GM18870 (cell line): ENCODE data around the gene RYR1.
"Not testable (repeated sequence)": the region's sequence is repeated elsewhere in the genome, so short reads cannot be mapped to it uniquely, and the experiment has no call there.

Experiments used
- ATAC-seq: cut with Tn5 transposase; IDR thresholded peaks from one replicate; pipeline ENCODE4 v1.9.1; 2021; ENCODE audit warnings: moderate library complexity; ENCODE audit not compliant: unreplicated experiment

Gene RYR1

DNA sequence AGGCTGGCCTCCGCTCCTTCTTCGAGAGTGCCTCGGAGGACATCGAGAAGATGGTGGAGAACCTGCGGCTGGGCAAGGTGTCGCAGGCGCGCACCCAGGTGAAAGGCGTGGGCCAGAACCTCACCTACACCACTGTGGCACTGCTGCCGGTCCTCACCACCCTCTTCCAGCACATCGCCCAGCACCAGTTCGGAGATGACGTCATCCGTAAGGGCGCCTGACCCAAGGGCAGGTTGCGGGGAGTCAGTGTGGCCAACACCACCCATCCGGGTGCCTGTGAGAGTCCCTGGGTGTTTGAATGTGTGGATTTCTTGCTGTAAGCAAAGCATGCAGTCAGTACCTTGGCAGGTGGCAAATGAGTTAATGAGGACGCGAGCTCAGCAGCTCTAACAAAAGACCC is 78.8 kb downstream of the RYR1 start:
- no peak for ATAC-seq

DNA sequence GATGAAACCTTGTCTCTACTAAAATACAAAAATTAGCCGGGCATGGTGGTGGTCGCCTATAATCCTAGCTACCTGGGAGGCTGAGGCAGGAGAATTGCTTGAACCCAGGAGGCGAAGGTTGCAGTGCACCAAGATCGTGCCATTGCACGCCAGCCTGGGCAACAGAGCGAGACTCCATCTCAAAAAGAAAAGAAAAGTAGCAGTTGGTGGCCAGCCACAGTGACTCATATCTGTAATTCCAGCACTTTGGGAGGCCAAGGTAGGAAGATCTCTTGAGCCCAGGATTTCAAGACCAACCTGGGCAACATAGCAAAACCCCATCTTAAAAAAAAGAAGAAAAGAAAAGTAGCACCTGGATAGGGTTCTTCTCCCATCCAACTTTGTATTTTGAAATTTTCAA is 79.7 kb downstream of the RYR1 start:
- not testable (repeated sequence) for ATAC-seq

DNA sequence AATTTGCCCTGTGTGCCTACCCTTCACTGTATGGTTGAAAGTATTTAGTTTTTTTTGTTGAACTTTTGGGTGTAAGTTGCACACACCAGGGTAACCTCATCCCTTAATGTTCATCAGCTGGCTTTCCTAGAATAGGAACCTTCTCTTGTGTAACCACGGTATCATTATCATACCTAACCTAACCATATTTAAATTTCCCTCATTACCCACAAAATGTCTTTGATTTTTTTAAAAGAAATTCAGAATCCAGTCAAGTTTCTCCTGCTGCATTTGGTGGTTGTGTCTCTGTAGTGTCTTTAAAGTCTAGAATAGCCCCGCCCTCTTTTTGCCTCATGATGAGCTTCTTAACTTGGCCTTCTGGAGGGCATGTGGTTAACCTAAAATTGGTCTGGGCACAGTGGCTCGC is 80.3 kb downstream of the RYR1 start:
- no peak for ATAC-seq

DNA sequence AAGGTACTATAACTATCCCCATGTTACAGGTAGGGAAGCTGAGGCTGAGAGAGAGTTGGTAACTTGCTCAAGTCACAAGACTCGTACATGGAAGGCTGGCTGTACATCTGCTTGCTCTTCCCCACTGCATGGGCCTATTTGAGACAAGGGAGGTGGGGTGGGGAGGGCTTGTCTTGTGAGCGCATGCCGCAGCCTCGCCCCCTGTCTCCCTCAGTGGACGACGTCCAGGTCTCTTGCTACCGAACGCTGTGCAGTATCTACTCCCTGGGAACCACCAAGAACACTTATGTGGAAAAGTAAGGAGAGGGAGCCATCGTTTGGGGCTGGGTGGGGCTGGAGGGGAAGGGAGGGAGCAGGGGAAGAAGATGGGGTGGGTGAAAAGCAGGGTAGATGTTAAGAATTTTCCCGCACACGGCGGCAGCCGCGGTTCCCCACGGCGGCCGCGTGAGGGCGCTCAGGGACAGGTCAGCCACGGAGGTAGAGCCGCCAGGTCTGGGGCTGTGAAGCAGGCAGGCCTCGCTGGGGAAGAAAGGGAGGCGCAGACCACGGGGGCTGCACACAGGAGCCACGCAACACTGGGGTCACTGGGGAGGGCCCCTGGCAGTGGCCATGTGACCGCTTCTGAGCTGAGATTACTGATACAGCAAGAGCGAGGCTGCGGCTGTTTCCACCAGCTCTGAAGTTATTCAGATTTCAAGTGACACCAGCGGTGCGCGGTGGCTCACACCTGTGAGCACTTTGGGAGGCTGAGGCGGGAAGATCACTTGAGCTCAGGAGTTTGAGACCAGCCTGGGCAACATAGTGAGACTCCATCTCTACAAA is 81.5 kb downstream of the RYR1 start:
- no peak for ATAC-seq

DNA sequence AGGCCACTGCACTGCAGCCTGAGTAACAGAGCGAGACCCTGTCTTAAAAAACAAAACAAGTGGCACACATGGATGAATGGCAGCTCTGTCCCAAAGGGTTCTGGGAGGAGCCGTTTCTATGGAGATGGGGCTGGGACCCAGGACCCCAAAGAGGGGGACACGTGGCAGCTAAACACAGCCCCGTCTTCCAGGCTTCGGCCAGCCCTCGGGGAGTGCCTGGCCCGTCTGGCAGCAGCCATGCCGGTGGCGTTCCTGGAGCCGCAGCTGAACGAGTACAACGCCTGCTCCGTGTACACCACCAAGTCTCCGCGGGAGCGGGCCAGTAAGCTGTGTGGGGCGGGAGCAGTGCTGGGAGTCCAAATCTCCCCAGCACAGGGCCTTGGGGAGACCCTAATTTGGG is 82.4 kb downstream of the RYR1 start:
- ATAC-seq = no peak

DNA sequence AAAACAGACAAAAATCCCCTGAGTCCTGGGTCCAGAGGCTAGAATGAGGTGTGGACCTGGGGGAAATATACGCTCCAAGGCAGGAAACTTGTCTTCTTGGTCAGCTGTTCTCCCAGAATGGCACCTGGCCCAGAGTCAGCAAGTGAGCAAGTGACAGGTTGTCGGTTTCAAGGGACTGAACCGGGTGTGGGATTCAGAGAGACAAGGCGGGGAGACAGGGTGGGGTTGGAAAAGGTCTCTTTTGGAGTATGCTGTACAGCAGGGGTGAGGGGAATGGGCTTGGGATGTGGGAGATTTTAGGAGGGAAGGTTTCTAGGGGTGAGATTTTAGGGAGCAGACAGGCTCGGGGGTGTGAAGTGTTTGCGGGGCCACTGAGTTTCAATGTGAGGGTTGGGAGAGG is 83.3 kb downstream of the RYR1 start:
- no peak for ATAC-seq

DNA sequence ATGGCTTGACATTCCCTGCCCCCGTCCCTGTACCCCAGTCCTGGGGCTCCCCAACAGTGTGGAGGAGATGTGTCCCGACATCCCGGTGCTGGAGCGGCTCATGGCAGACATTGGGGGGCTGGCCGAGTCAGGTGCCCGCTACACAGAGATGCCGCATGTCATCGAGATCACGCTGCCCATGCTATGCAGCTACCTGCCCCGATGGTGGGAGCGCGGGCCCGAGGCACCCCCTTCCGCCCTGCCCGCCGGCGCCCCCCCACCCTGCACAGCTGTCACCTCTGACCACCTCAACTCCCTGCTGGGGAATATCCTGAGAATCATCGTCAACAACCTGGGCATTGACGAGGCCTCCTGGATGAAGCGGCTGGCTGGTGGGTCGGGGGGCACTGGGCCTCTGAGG is 83.8 kb downstream of the RYR1 start:
- ATAC-seq = no peak

DNA sequence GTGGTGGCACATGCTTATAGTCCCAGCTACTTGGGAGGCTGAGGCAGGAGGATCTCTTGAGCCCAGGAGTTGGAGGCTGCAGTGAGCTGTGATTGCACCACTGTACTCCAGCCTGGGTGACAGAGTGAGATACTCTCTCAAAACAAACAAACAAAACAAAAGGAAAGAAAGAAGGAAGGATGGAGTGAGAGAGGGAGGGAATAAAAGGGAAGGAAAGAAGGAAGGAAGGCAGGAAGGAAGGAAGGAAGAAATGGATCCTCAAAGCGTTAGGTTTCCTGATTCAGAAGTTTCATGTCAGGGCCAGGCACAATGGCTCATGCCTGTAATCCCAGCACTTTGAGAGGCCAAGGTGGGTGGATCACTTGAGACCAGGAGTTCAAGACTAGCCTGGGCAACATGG is 84.5 kb downstream of the RYR1 start:
- ATAC-seq = not testable (repeated sequence)

DNA sequence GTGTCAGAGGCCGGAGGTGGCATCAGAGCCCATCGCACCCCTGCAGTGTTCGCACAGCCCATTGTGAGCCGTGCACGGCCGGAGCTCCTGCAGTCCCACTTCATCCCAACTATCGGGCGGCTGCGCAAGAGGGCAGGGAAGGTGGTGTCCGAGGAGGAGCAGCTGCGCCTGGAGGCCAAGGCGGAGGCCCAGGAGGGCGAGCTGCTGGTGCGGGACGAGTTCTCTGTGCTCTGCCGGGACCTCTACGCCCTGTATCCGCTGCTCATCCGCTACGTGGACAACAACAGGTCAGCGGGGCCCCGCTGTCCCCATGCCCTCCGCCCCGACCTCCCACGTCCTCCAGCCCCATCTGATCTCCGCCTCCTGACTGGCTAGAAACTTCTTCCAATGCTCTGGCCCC is 85.7 kb downstream of the RYR1 start:
- ATAC-seq = no peak

DNA sequence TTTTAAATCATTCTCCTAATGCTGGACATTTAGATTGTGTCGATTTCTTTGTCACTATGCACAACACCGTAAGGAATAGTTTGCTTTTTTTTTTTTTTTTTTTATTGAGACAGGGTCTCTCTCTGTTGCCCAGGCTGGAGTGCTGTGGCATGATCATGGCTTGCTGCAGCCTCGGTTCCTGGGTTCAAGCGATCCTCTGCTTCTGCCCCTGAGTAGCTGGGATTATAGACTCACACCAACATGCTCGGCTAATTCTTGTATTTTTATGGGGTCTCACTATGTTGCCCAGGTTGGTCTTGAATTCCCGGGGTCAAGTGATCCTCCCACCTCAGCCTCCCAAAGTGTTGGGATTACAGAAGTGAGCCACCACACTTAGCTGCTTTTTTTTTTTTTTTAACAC is 86.5 kb downstream of the RYR1 start:
- ATAC-seq = no peak

DNA sequence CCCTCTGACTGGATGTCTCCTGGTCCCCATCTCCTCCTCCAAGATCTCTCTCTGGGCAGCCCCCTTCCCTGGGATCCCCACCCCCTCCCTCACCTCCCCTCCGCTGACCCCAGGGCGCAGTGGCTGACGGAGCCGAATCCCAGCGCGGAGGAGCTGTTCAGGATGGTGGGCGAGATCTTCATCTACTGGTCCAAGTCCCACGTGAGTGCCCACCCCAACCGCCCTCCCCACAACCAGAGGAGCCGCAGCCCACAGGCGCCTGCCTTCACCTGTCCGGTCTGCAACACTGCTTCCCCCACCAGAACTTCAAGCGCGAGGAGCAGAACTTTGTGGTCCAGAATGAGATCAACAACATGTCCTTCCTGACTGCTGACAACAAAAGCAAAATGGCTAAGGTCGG is 89.4 kb downstream of the RYR1 start:
- no peak for ATAC-seq

DNA sequence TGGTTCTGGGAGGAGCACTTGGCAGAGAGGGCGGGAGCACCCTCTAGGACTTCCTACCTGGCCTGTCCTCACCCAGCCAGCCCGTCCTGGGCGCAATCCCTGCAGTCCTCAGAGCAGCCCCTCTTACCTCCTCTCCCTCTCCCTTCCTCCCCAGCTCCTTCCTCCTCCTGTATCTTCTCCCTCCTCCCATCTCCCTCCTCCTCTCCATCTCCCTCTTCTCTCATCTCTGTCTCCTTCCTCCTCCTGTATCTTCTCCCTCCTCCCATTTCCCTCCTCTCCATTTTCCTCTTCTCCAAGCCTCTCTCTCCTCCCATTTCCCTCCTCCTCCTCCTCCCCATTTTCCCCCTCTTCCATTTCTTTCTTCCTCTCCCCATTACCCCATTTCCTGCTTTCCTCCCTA is 89.8 kb downstream of the RYR1 start:
- ATAC-seq = no peak

DNA sequence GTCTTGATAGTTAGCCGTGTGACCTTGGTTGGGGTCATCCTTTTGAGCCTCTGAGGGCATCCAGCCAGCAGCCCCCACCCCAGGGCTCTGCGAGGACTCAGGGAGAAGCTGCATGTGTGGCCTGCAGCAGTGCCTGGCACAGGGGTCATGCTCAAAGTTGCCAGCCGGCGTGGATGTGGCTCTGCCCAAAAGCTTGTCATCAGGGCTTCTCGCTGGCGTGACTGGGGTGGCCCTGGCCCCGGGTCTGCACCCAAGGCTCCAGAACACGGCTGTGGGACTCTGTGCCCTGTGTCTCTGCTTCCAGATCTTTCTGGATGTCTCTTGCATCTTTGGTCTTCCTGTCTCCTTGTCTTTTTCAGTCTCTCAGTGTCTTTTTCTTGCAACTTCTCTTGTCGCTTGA is 90.9 kb downstream of the RYR1 start:
- no peak for ATAC-seq

DNA sequence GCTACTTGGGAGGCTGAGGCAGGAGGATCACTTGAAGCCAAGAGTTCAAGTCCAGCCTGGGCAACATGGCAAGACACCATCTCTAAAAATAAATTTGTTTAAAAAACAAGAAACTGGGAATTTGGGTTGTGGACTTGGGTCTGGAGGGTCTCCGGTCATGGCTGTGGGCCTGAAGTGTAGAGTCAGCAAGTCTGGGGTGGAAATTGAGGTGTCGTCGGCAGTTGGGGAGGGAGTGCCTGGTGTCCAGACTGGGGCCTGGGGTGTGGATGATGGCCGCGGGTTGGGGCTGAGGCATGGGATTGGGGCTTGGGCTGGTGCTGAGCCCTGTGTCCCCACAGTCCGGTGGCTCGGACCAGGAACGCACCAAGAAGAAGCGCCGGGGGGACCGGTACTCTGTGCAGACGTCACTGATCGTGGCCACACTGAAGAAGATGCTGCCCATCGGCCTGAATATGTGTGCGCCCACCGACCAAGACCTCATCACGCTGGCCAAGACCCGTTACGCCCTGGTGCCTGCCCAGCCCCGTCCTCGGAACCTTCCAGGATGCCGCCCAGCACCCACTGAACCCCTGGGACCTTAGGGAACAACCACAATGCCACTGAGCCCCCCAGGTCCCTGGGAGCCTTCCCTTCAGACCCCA is 91.6 kb downstream of the RYR1 start:
- ATAC-seq = no peak

DNA sequence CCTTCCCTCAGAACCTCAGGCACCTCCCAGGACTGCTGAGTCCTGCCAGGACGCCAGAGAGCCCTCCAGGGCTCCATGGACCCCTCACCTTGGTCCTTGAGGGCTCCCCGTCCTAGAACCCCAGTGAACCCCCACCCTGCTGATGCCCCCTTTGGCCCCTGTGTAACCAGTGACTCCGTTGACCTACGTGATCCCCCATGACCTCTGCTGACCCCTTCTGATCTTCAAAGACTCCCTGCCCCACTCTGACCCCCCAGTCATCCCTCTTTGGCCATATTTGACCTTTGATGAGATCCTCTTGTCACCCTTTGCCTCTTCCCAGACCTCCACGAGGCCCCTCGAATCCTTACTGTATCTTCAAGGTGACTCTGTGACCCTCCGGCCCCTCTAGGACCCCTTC is 92.9 kb downstream of the RYR1 start:
- ATAC-seq = no peak

DNA sequence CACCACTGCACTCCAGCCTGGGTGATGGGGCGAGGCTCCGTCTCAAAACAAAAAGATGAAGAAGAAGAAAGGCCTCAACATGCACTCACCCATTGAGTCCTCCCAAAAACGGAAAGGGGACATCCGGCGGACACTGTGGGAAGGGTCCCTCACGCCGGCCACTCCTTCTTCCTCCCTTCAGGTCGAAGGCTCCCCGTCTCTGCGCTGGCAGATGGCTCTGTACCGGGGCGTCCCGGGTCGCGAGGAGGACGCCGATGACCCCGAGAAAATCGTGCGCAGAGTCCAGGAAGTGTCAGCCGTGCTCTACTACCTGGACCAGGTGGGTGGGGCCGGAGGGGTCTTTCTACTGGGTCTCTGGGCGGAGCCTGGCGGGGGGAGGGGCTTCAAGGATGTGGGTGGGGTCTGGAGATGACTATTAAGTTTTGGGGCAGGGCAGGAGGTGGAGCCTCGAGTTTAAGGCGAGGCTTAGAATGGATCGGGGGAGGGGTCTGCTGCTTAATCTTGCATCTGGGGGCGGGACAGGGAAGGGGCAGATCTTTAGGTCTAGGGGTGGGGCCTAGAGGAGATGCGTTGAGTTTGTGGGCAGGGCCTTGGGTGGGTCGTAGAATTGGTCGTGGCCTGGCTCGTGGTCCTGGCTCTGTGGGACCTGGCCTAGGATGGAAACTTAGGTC is 94.1 kb downstream of the RYR1 start:
- ATAC-seq = no peak

DNA sequence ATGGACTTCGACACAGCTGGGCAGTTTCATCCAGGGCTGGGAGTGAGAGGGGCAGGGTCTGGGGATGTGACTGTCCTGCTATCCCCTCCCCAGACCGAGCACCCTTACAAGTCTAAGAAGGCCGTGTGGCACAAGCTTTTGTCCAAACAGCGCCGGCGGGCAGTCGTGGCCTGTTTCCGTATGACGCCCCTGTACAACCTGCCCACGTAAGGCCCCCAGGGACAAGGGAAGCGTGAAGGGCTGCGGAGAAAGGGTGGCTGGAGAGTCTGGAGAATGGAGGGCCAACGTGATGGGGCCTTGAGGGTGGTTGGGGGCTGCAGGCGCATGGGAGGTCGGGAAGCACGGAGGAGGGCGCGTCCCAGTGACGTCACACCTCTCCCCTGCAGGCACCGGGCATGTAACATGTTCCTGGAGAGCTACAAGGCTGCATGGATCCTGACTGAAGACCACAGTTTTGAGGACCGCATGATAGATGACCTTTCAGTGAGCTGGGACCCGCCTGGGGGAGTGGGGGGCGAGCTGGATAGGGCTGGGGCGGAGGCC is 94.8 kb downstream of the RYR1 start:
- ATAC-seq = no peak

DNA sequence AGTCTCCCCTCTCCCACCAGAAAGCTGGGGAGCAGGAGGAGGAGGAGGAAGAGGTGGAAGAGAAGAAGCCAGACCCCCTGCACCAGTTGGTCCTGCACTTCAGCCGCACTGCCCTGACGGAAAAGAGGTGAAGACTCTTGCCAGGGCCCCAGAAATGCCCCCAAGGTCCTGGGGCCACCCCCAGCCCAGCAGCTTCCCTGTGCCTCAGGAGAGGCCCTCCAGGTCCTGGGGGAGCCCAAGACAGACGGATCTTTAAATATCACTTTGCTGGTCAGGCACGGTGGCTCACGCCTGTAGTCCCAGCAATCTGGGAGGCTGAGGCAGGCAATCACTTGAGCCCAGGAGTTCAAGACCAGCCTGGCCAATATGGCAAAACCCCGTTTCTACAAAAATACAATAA is 95.4 kb downstream of the RYR1 start:
- no peak for ATAC-seq

DNA sequence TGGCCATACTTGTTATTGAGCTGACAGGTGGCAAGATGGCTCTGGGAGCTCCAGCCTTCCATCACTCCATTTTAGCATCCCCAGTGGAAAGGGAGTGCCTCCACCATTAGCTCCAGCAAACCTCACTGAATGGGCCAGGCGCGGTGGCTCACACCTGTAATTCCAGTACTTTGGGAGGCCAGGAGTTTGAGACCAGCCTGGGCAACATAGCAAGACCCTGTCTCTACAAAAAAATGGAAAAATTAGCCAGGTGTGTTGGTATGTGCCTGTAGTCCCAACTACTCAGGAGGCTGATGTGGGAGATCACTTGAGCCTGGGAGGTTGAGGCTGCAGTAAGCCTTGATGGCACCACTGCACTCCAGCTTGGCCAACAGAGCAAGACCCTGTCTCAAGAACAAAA is 98.0 kb downstream of the RYR1 start:
- no peak for ATAC-seq

DNA sequence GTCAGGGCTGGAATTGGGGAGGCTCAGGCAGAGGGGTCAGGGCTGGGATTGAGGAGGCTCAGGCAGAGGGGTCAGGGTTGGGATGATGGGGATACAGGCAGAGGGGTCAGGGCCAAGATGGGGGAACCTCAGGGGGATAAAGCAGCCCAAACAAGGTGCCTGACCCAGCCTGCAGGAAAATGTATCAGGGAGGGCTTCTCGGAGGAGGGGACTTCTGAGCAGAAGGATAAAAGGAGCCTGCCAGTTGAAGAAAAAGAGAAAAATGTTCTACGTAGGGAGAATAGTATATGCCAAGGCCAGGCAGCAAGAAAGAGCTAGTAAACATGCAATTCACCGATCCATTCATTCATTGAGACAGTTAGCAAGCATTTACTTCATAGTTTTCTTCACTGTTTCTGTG is 99.4 kb downstream of the RYR1 start:
- no peak for ATAC-seq

DNA sequence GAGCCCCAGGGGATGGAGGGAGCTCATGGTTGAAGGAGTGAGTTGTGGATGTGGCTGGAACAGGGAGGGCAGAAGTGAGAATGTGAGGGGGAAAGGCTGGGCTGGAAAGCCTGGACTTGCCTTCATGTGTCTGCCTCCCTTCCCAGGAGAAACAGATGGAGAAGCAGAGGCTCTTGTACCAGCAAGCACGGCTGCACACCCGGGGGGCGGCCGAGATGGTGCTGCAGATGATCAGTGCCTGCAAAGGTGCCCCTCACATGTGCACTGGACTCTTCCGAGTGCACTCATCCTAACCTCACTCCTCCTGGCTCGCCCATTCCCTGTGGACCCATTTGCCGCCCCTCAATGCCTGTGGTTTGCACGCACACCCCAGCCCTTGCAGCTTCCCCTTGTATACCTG is 101.1 kb downstream of the RYR1 start:
- ATAC-seq = no peak

DNA sequence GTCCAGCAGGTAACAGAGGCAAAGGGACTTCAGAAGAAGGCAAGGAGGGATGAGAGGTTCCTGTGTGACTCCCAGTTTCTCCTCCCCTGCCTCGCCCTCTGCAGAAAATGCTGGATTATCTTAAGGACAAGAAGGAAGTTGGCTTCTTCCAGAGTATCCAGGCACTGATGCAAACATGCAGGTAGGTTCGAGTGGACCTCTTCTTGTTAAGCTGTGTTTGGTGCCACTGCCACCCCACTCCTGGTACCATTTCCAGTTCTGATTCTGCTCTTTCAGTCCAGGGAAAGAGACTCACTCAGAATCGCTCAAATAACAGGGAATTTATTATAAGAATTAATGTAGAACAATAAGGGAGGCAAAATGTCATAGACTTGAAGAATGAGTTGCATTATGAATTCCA is 101.7 kb downstream of the RYR1 start:
- ATAC-seq = no peak
